ENCODE data around the gene TP53RK.
"Not testable (repeated sequence)": the region's sequence is repeated elsewhere in the genome, so short reads cannot be mapped to it uniquely, and the experiment has no call there.

TP53RK gene

DNA sequence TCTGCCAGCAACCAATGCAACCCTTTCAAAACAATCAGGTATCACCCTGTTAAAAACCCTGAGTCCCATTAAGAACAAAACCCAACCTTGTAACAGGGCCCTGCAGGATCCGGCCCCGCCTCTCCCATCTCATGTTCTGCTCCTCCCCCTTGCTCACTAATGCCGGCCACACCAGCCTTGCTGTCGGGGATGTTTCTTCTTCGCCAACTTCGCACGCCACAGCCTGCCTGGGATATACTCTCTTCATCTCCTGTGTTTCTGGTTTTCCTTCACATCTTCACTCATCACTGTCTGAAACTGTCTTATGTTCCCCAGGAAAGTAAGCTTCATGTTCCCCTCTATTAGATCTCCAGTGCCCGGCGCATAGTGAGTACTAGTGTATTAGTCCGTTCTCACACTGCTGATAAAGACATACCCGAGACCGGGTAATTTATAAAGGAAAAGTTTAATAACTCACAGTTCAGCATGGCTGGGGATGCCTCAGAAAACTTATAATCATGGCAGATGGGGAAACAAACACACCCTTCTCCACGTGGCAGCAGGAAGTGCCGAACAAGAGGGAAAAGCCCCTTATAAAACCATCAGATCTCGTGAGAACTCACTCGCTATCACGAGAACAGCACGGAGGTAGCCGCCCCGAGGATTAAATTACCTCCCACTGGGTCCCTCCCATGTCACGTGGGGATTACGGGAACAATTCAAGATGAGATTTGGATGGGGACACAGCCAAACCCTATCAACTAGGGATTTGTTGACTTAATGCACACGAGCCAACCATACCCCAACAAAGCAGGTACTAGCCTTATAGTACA is 5.1 kb downstream of the TP53RK start:
- peak in 7 of 51 donors; percentile 3 to 32 (median 7) for DNase-seq

DNA sequence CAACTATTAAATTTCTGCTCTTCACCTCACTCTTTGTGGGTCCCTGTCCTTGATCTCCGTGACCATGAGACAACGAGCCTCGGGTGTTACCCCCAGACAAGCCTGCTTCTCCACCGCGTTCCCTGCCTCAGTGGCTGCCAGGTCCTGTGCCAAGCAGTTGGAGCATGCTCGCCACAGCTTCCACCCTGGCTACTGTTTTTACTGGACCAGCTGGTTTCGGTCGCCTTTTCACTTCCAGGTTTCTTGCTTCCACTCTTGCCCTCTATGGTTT is 5.6 kb downstream of the TP53RK start:
- DNase-seq: no peak

DNA sequence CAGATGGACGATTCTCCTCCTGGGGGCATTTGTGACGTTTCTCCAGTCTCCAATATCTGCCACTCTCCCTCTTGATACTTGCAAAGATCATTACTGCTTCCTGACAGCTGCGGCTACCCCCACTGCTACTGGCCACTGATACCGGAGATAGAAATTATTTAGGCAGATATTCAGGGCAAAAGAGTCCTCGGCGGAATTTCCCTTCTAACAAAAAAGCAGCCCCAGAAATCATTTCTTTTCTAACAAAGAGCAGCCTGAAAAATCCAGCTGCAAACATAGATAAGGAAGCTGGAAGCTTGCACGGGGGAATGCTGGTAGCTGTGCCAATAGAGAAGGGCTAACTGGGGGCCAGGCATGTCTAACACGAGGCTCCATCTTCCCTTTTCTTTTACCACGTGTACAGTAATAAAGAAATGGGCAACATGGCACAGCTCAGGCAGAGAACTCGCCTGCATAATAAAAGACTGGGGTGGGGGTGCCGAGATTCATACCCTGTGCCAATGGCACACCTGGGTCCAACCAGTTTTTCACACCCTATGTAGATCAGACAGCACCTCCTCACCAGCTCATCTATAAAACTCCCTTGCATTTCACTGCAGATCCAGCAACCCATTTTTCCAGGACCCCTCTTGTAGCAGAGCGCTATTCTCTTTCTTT is 6.1 kb downstream of the TP53RK start:
- no peak for DNase-seq

DNA sequence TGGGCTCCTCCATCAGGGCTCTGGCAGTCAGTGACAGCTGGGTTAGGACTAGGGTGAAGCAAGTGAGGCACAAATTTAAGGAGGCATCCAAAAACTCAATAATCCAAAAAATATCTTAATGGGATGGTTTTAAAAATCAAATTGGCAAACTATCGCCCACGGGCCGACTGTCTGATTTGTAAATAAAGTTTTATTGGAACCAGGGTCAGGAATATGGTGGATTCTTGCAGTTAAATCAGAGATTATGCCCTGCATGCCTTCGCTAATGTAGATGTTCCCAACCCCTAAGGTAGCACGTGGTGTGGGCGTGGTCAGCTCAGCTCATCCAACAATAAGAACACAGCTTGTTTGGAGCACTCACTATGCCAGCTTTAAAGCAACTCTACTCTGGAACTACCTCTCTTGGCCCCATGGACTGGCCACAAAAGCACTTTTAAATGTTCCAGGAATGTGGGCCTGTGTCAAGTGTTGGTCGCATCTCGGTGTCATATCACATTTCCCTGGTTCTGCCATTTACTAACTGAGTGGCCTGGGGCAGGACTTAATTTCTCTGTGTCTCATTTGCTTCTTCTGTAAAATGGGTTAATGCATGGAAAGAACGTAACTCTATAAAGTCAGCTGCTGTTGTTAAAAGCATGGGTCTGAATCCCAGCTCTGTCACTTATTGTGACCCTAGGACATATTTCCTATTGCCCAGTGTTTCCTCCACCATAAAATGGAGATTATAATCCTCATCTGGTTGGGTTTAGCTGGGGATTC is 7.0 kb downstream of the TP53RK start:
- no peak for DNase-seq

DNA sequence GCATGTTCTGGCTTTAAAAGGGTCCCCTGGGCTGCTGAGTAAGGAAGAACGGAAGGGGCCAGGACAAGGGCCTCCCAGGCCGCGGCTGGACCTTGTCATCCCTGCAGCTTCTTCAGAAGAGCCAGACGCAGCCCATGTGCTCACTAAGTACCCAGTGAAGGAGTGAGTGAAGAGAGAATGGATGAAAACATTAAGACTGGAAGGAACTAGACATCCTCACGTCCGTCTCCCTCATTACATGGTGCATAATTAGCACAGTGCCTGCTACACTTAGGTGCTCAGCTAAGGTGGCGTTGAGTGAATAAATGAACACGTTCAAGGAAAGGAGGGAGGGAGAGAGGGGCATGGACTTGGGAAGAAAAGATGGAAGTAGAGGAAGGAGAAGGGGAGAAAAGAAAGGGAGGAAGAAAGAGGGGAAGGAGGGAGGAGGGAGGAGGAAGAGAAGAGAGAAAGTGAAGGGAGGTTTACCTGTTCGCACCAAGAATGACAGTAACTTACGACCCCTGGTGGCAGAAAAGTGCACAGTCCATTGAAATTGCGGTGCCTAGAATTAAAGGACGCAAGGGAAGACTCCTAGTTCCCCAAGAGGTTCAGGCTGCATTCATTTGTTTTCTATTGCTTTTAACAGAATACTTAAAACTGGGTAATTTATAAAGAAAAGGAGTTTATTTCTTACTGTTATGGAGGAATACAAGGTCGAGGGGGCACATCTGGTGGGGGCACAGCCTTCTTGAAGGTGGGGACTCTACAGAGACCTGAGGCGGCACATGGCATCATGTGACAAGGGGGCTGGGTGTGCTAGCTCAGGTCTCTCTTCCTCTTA is 8.0 kb downstream of the TP53RK start:
- DNase-seq: peak in 35 of 51 donors; percentile 2 to 80 (median 35)

DNA sequence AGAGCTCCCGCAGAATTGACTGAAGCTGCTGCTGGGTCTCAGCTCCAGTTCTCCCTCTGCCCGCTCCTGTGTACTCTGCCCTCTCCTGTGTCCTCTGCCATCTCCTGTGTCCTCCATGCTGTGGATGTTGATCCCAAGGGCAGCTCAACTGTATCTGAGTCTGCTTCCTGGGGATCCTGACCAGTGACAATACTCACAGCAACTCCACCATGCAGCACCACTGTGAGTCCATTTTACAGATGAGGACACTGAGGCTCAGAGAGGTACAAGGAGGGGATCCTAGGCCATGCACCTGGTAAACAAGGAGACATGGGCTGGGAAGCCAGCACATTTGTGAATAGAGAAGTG is 8.6 kb downstream of the TP53RK start:
- DNase-seq: no peak

DNA sequence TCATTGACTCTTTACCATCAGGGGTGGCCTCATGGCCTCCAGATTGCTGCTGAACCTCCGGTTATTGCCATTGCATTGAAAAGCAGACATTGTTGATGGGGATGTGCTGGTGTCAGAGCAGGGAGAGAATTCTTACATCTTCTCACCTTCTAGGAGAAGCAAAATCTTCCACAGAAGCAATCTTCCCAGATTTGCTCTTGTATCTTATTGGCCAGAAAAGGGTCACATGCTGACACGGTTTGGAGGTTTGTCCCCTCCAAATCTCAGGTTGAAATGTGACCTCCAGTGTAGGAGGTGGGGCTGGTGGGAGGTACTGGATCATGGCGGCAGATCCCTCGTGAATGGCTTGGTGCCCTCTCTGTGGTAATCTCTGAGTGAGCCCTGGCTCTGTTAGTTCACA is 10.7 kb downstream of the TP53RK start:
- DNase-seq: no peak

DNA sequence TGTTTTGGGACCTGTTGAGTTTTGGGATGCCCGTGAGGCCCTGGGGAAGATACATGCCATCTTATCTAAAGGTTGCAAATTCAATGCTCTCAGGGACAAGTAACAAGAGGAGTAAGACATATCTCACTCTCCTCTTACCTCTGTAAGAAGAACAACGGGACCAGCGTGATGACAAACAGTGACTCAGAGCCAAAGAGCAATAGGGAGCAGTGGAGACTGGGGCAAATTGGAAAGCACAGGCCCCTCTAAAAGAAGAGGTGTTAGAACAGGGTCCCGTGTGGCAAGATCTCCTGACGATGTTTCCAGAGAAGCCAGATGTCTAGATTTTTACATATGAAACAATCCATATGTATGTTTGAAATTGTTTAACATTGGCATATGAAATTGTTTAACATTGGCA is 11.6 kb downstream of the TP53RK start:
- no peak for DNase-seq

DNA sequence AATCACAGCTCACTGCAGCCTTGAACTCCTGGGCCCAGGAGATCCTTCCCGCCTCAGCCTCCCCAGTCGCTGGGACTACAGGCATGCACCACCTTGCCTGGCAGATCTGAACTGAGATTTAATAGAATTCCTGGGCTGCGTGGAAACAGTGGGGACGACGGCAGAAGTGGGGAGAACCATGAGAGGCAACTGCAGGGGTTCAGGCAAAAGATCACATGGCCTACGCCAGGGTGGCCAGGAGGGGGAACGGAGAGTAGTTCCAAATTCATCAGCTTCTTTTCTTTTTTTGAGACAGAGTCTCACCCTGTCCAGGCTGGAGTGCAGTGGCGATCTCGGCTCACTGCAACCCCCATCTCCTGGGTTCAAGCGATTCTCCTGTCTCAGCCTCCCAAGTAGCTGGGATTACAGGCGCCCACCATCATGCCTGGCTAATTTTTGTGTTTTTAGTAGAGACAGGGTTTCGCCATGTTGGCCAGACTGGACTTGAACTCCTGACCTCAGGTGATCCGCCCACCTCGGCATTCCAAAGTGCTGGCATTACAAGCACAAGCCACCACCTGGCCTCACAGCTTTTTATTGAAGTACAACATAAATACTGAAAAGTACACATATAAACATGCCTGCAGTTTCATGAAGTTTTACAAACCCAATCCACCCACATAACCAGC is 12.5 kb downstream of the TP53RK start:
- DNase-seq: not testable (repeated sequence)

DNA sequence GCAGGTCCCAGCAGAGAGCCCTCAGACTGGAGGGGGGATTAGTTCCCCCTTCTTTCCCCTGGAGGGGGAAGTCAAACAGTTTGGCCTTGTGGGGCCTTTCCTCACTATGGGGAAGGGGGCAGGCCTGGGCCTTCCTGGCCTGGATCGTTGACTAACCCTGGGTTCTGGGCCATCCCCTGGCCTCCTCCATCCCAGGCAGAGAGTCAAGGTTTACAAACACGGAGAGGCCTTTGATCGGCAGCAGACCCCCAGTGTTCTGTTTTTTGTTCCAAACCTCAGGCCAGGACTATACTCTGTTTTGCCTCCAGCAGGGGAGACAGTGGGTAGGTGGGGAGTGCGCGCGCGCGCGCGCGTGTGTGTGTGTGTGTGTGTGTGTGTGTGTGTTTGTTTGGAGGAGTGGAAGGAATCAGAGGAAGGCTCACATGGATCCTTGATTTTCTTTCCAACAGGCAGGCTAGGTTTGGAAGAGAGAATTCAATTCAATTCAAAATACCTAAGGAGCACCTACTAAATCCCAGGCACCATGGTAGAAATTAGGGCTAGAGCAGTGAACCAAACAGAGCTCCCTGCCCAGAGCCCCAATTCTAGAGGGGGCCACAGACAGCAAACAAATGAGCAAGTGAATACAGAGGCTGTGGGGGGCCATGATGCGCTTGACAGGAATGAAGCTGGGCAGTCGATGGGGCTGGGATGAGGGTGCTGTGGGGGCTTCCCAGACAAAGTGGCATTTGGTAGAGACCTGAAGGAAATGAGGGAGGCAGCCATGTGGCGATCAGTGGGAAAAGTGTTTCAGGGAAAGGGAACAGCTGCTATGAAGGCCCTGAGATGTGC is 14.8 kb downstream of the TP53RK start:
- DNase-seq: no peak

DNA sequence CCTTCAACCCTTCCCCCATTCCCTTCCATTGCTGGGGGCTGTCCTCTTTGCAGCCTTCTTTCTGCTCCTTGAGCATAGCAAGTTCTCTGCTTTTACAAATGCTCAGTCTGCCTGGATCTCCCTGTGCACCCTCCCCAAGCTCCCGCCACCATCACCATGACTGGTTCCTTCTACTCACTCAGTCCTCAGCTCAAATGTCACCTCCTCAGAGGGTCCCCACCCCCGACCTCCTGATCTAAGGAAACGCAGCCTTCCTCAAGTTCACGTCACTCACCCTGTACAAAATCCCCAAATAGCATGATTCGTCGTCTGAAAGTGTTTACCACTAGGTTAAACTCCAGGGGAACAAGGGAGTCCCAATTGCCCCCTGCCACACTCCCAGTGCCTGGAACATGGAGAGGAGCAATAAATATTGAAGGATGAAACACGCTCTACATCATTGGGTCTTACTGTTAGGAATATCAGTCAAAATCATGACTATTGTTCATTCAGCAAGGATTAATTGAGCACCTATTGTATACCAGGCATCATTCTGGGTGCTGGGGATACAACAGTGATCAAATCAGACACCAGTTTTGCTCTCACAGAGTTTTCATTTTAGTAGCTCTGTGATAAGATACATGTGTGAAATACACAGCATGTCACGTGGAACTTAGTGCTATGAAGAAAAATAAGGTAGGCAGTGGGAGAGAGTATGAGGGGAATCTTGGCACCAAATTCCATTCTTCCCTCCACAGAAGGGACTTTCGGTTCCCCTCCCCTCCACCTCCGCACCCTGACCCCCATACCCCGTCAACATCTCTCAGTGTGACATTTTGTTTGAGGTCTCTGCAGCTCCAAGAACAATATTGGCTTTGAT is 15.6 kb downstream of the TP53RK start:
- no peak for DNase-seq

DNA sequence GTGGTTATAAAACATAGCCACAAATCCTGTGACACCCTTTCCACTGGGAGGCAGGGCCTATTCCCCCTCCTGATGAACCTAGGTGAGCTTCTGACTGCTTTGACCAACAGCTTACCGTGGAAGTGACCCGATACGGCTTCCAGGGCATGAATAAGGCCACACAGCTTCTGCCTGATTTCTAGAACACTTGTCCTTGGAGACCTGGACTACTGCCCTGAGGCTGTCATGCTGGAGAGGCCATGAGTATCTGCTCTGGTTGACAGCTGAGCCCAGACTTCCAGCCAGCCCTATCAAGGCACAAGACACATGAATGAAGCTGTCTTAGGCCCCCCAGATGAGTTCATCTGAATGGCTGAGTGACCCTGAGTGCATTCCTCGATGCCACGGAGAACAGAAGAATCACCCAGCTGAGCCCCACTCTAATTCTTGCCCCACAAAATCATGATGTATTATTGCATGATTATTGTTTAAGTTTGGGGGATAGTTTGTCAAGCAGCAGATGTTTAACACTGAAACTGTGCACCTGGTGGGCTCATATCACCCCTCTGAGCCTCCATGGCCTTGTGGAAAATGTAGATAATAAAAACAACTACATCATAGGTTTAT is 16.6 kb downstream of the TP53RK start:
- no peak for DNase-seq

DNA sequence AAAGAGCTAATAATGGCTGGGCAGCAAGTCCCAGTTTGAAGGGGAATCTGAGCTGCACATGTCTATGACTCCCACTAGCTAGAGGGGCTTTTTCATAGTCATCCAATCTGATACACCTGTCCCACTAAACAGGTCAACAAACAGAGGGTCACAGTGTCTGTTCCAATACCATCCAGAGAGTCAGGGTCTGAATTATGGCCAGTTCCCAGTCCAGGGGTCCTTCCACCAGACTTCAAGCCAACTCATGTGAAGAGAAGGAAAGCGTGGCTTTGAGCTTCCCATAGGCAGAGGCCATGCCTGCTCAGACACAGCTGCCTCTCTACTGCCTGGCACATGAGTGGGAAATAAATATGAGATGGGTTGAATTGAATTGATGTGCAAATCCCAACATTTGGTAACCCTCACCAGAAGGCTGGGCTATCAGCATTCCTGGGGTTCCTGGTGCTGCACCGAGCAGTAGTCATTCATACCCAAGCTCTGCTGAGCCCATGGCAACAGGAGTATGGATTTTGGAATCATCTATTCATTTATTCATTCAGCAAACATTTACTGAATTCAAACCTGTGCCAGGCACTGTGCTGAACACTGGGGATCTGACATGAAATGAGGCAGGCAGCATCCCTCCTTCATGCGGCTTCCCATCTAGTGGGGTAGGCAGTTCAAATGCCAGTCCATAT is 17.2 kb downstream of the TP53RK start:
- DNase-seq: no peak

DNA sequence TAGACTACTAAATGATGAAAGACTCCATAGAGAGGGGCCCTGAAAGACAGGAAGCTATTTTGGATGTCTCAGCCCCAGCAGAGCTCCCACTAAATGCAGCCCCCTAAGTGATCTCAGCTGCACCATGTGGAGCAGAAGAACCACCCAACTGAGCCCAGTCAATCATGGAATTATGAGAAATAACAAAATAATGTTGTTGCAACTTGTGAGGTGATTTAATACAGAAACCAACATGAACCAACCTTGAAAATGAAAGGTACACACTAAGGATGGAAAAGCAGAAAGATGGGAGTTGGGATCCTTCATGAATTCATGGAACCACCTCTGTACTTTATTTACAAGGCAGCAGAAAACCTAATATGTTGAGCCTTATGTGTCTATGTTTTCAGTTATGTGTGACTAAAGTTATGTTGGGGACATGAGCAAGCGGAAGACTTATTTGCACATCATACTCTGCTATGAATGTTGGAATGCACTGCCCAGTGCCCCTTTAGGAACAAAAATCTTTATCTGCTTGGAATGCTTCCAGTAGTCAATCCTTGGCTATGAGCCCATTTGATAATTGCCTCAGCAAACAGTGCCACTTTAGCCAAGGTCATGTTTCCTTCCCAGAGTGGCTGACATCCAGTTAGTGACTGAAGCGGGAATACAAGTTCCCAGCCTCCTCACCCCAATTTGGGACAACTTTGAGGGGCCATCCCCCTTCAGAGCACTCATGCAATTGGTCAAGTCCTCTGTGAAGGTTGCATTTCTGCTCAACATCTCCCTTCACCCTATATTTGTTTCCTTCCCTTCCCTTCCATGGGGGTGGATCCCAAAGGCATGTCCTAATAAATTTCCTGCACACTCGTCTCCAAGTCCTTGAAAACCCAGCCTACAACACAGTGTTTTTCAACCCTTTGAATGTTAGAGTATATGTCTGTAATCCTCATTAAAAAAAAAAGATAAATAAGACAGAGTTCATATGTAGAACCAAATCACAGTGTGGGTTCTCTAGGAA is 18.4 kb downstream of the TP53RK start:
- no peak for DNase-seq

DNA sequence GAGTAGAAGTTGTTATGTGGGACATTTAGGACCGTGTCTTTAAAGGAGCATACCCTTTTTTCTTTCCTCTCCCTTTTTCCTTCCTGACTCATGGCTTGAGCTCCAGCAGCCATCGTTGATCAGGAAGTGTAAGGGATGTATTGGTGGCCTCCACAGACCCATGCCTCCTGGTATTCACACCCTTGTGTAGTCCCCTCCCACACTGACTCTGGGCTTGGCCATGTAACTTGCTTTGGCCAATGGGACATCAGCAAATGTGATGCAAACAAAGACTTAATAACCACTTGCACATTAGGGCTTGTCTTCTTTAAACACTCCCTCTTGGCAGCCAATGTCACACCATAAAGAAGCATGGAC is 19.0 kb downstream of the TP53RK start:
- DNase-seq: no peak

DNA sequence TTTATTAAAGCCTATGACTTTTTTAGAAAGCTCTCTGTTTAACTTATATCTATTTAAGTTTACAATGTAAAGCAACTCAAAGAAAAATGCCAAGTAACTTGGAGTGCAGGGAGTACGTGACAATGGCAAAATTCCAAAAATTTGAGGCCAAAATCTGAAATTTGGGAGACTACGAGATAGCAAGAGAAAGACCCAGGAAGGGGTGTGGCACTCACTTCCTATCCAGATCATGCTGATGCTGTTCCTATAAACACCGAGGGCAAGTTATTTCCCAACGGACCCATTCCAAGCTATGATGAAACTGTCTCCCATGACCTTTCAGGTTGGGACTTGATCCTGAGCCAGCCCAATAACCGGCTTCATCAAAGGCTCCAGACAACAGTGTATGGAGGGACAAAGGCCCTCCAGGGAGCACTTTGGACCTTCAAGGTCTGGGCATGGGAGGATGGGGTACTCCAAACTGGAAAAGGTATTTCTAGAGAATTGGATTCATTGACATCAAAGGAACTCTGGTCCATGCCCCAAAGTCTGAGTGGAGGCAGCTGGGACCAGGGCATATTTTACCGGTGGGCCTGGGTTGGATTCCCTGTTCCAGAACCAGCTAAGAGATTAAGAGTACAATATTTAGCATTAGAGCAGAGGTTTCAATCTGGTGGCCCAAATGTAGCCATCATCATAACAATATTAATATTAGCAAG is 22.3 kb downstream of the TP53RK start:
- no peak for DNase-seq

DNA sequence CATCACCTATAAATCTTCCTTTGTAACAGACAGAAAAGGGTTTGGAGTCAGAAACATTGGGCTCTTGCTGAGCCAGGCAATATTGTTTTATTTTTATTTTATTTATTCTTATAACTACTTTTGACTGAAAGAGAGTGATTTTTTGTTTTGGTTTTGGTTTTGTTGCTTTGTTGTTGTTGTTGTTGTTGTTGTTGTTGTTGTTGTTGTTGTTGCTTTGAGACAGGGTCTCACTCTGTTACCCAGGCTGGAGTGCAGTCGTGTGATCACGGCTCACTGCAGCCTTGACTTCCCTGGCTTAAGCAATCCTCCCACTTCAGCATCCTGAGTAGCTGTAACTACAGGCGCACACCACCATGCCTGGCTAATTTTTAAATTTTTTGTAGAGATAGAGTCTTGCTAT is 22.9 kb downstream of the TP53RK start:
- DNase-seq: no peak

Measured in hypothalamus (tissue), 51 donors.